Measurements from ENCODE around the gene GSE1.

GRCh38 chr16:85605912-85606841, 6.9 kb upstream of the GSE1 start:
- no peak for TF ChIP-seq CTCF (IDR thresholded peaks at IDR 0.05; ENCODE audit: insufficient read depth, low read length)
- TF ChIP-seq REST (IDR thresholded peaks at IDR 0.05; ENCODE audit: insufficient replicate concordance, low read depth) = no peak

All from HL-60 (cell line).